Measurements from ENCODE around the gene RNF6.

Gene RNF6

GRCh38 chr13:26227166-26227971 lies 5.3 kb upstream of the RNF6 start:
- DNase-seq (ENCODE audit: extremely low read depth in 1 of 2, low read depth in 1 of 2) = no peak

GRCh38 chr13:26225896-26226617 lies 3.9 kb upstream of the RNF6 start:
- no peak for DNase-seq (ENCODE audit: extremely low read depth in 1 of 2, low read depth in 1 of 2)

GRCh38 chr13:26222520-26223046 lies 469 bp upstream of the RNF6 start:
- no peak for DNase-seq (ENCODE audit: extremely low read depth in 1 of 2, low read depth in 1 of 2)

DNA sequence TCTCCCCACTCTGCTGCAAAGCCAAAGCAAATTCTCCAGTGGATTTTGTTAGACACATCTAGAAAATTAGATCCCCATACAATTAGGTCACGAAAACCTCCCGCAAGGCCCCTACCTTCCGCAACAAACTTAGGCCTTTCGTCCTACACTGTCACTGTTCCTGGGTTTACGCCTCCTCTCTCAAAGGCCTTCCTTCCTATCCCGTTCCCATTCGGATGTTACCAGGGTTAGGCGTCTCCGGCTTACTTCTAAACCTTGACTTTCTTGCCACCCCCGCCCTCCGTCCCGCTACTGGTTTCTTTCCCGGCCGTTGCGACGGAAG lies 754 bp downstream of the RNF6 start:
- no peak for DNase-seq (ENCODE audit: extremely low read depth in 1 of 2, low read depth in 1 of 2)

DNA sequence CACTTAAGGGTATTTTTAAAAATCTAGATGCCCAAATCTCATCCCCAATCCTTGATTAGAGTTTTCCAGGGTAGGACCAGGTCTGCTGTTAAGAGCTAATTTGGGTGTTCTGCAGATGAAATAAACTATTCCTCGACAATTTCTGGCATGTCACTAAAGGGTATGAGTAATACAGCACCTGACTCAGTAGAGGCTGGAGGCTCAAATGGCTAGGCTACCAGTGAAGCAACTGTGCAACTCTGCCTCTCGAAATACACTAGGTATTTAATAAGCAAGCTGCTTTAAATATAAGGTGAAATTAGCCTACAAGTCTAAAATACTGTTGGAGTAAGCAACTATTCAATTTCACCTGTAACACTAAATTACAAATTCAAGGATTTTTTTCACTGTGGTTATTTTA lies 1.5 kb downstream of the RNF6 start:
- DNase-seq (ENCODE audit: extremely low read depth in 1 of 2, low read depth in 1 of 2) = no peak

DNA sequence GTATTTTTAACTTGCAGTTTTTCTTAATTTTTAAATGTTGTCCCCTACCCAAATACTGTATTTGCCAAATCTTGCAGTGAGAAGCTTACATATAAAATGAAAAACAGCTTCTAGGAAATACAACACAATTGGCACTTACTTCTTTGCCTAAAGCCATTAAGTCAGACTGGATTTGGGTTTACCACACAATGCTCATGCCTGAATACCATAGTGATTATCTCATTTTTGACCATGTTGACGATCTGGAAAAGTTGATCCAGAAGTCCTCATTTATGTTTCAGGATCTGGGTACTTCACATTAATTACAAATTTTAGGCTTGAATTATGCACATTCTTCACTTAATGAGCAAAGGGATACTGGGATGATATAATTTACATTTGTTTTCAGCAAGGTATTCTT lies 2.4 kb downstream of the RNF6 start:
- DNase-seq (ENCODE audit: extremely low read depth in 1 of 2, low read depth in 1 of 2) = no peak

- no peak for DNase-seq (ENCODE audit: extremely low read depth in 1 of 2, low read depth in 1 of 2)
Measured at GRCh38 chr13:26216042-26216441, 6.1 kb downstream of the RNF6 start.

DNA sequence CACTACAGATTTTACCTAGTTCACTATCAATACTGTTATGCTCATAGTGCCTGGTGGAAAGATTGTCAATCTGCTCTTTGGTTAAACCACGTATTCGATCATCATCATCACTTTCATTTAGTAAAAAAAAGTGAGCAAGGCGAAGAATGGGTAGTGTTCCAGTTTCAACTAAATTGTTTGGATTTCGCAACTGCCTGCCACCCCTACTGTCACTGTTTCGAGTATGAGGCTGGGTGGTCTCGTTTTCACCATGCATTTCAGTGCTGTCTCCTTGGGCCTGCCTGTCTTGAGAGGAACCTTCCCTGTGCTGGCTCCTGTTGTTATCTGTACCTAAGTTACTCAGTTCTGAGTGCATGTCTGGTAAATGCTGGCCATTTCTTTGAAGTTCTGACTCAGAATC lies 8.1 kb downstream of the RNF6 start:
- DNase-seq (ENCODE audit: extremely low read depth in 1 of 2, low read depth in 1 of 2) = no peak

DNA sequence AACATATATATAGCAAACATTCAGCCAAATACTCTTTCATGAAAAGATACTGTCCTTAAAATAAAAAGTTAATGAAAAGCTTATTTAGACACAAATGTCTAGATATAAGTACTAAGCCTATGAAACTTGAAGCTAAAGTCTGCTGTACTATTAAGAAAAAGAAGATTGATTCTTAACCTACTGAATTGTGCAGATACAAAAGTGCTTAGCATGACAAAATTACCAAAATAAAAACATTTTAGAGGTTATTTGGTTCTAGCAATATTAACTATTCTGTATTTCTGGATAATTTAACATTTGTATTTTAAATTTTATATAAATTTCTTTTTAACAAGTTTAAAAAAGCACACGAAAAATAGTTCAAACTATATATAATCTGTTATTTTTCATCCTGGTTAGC lies 8.8 kb downstream of the RNF6 start:
- DNase-seq (ENCODE audit: extremely low read depth in 1 of 2, low read depth in 1 of 2) = no peak

DNA sequence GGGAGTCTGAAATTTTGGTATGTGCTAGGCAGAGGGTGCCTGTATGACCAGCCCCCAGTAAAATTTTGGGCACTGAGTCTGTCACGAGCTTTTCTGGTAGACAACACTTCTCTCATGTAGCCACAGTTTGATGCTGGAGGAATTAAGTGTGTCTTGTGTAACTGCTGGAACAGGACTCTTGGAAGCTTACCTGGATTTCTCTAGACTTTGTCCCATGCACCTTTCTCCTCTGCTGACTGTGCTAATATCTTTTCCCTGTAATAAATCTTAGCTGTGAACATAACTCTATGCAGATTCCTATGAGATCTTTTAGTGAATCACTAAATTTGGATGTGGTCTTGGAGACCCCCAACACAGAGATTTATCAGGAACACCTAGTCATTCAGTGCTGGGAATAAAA lies 13.8 kb downstream of the RNF6 start:
- DNase-seq (ENCODE audit: extremely low read depth in 1 of 2, low read depth in 1 of 2) = no peak

- DNase-seq (ENCODE audit: extremely low read depth in 1 of 2, low read depth in 1 of 2) = no peak
Measured at GRCh38 chr13:26202365-26202972, 19.6 kb downstream of the RNF6 start.

DNA sequence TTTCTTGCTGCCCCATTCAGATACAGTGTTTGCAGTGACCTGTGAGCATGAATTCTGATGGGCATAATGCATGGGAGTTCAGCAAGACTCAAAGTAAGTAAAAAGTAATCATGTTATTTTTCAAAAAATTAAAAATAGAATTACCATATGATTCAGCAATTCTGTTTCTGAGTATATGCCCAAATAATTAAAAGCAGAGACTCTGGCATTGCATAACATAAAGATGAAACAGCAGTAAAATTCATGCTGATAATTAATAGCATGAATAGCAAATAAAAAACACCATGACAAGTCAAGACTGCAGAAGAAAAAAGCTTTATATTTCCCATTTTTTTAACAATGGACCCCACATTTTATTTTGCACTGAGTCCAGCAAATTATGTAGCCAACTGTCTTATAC lies 21.3 kb downstream of the RNF6 start:
- DNase-seq (ENCODE audit: extremely low read depth in 1 of 2, low read depth in 1 of 2) = no peak

DNA sequence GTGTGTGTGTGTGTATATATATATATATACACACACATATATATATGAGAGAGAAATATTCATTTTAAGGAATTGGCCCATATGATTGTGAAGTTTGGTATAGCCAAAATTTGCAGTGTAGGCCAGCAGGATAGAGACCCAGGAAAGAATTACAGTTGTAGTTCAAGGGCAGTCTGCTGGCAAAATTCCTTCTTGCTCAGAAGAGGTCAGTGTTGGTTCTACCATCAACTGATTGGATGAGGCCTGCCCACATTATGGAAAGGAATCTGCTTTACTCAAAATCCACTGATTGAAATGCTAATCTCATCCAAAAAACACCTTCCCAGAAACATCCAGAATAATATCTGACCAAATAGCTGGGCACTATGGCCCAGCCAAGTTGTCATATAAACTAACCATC lies 24.0 kb downstream of the RNF6 start:
- DNase-seq (ENCODE audit: extremely low read depth in 1 of 2, low read depth in 1 of 2) = no peak

DNA sequence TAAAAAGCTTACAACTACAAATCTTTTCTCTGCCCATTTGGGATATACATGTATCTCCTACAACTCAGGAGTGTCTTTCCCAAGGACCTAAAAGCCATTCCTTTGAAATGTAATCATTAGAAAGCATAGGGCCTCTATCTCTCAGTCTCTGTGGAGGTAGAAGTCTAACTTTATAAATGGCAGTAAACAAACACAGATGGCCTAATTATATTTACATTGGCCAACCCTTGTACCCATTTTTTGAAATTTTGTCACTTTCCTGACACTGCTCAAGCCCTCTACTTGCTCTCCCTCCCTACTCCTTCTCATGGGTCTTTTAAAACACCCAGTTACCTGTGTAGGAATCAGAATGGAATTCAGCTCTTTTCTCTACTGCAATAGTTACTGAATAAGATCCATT lies 24.8 kb downstream of the RNF6 start:
- no peak for DNase-seq (ENCODE audit: extremely low read depth in 1 of 2, low read depth in 1 of 2)

GRCh38 chr13:26186995-26187394 lies 35.1 kb downstream of the RNF6 start:
- no peak for DNase-seq (ENCODE audit: extremely low read depth in 1 of 2, low read depth in 1 of 2)

DNA sequence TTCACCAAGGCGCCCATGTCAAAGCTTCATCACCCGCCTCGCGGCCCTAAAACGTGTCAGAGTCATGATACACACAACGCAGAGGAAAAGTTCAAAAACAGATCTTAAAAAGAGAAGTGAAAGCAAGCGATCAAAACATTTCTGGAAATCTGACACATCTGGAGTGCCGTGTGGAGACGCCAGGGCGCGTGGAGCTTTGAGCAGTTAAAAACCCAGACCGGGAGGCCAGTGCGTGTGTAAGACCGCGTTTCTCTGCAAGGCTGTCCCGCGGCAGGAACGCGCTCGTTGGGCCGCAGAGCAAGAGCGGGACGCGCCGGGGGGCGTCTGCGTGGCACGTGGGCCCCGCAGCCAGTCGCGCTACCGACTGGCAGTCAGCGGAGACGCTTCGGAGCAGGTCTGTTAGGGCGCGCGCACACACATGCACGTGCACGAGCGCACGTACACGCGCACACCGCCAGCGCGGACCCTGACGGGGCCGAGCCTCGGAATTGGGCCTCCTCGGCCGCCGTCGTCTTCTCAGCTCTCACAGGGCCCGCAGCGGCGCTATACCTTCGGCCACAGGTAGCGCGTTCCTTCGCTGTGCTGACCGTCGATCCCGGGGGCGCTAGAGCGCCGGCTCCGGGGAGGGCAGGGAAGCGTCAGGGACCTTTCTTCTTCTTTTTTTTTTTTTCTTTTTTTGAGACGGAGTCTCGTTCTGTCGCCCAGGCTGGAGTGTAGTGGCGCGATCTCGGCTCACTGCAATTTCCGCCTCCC lies 35.8 kb downstream of the RNF6 start:
- DNase-seq (ENCODE audit: extremely low read depth in 1 of 2, low read depth in 1 of 2) = peak; percentile 79

- DNase-seq (ENCODE audit: extremely low read depth in 1 of 2, low read depth in 1 of 2) = no peak
Measured at GRCh38 chr13:26185720-26186117, 36.4 kb downstream of the RNF6 start.

DNA sequence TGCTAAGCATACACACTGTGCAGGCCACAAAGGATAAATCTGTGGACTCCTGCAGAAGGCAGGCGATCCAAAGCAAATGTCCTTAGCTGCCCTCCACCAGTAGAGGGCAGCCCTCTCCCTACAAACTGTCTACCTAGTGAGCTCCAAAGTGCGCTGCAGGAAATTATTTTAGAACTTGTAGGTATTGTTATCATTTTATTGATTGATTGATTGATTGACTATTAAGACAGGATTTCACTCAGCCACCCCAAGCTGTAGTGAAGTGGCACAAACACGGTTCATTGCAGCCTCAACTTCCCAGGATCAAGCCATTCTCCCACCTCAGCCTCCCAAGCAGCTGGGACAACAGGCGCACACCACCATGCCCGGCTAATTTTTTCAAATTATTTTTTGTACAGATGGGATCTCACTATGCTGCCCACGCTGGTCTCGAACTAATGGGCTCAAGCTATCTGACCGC lies 37.3 kb downstream of the RNF6 start:
- peak in 1 of 2 donors; percentile 38 for DNase-seq (ENCODE audit: extremely low read depth in 1 of 2, low read depth in 1 of 2)

- no peak for DNase-seq (ENCODE audit: extremely low read depth in 1 of 2, low read depth in 1 of 2)
Measured at GRCh38 chr13:26183416-26183815, 38.7 kb downstream of the RNF6 start.

GRCh38 chr13:26179344-26179743 lies 42.8 kb downstream of the RNF6 start:
- no peak for DNase-seq (ENCODE audit: extremely low read depth in 1 of 2, low read depth in 1 of 2)

DNA sequence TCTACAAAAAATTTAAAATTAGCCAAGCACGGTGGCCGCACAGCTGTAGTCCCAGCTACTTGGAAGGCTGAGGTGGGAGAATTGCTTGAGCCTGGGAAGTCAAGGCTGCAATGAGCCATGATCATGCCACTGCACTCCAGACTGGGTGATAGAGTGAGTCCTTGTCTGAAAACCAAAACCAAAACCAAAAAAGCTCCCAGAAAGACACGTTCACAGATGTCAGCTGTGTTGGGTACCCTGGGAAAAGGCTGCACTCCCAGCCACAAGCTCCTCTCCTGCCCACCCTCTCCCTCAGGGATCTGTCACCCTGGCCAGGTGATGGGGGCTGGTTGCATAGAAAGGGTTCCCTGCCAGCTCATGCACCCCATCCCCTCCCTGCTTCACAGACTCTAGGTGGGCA lies 53.3 kb downstream of the RNF6 start:
- no peak for DNase-seq (ENCODE audit: extremely low read depth in 1 of 2, low read depth in 1 of 2)
